GM19395 (cell line): Measurements from ENCODE around the gene KCTD16.

Experiments used
- ATAC-seq: cut with Tn5 transposase; IDR thresholded peaks from one replicate; pipeline ENCODE4 v1.9.1; 2021; ENCODE audit warnings: mild to moderate bottlenecking, moderate library complexity; ENCODE audit not compliant: unreplicated experiment

The KCTD16 gene

DNA sequence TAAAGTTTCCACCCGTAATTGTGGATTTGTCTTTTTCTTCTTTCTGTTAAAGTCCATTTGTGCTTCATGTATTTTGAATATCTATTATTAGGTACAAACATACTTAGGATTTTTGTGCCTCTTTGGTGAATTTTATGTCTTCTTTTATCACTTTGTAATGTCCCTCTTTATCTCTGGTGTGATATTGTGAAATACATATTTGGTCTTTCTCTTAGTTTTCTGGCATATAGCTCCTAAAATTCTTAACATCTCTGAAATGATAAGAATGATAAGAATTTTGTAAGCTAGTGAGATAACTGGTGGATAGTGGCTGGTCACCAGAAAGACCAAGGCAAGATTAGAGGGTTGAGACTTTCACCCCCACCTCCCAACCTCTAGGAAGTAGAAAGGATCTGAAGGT lies 111.1 kb downstream of the KCTD16 start:
- no peak for ATAC-seq

DNA sequence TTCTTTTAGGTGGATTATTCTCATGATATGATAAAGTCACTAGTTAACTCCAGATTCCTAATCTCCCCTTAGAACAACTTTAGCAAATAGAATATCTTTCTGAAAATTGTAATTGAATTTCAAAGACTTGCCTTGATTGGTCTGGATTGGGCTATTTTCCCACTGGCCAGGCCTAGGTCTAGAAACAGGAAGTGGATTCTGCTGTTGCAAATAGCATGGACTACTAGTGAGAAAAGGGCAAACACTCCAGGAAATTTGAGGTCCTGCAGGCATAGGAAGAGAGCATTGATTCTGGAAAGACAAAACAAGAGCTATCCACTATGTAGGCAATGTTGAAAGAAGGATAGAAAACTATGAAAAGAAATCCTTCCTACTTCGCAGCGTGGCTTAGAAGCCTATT lies 113.4 kb downstream of the KCTD16 start:
- ATAC-seq, result no peak

DNA sequence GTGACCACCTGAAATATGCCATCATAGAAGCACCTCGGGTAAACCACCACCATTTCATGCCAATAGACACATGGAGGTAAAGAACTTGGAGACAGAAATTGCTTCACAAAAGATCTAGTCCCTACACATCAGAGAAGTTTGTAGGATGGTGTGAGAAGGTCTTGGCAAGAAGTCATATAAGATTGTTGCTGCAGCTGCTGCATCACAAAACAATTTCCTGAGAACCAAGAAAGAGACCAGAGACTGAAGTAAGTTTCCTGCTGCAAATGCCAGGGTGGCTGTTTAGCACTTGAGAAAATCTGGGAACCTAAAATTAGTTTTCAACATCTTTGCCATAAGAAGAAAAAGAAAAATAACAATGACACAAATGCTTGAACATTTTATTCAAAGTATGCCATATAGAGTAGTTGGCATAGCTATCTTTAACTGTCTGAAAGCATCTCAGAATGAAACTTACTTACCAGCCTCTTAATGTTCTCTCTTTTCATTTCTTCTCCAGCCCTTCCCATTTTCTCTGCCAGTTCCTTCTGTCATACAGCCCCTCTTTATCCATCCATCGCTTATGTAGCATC lies 114.3 kb downstream of the KCTD16 start:
- no peak for ATAC-seq

DNA sequence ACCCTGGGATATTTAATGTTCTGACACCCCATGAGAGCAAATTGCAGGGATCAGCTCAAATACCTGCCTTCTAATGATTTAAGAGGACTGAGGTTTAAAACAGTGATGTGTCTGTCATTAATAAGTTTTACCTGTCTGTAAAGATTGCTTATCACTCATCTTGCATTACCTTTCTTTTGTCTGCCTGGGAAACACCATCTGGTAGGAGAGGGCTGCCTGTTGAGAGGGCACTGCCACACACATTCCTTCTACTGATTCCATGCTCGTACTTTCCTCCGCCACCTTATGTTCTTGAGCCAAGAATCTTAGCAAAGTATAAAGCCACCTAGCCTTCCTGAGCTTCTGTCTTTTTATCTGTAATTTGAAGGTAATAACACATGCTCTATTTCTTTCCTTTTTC lies 118.6 kb downstream of the KCTD16 start:
- ATAC-seq, result no peak

DNA sequence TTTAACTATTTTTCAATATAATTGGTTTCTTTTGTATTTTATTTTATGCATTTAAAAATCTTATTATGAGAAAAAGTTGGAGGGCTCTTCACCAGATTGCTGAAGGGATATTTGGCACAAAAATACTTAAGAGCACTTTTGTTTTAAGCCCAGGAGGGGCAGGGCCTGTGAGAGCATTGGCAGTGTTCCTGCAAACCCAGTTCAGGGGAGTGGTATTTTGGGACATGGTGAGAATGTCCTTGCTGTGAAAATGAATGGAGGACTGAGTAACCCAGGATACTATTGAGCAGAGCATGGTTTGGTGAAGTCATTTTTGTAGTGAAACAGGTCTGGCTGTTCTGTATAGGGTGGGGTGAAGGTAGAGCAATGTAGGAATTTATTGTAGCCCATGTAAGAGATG lies 121.4 kb downstream of the KCTD16 start:
- ATAC-seq, result no peak

DNA sequence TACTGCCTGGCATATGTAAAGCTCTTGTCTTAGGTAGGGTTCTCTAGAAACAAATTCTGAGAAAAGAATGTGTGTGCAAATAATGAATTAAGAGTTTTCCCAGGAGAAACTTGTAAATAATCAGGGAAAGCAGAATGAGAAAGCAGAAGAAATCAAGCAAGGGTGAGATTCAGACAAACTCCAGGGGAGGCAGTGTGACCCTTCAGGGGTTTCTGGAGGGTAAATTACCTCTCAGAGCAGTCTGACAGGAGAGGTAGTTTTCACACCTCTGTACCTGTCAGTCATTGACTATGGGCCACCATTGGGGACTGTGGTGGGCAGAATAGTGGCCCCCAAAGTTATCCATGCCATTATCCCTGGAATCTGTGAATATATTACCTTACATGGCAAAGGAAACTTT lies 124.6 kb downstream of the KCTD16 start:
- no peak for ATAC-seq

DNA sequence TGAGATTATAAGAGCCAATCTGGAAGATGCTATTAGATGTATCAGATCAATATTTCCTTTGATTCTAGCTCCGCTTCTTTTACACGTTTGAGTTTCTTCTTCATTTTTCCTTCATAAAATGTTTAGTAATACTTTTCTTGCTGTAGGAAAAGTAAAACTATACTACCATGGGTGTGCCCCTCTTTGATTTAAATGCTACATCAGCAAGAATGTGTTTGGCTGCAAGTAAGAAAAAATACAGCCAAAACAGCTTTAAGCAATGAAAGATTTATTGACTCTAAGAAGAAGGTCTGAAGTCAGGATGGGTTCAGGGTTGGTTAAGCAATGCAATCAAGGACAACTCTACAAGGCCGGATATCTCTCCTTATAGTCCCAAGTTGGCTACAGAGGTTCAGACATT lies 126.4 kb downstream of the KCTD16 start:
- no peak for ATAC-seq

DNA sequence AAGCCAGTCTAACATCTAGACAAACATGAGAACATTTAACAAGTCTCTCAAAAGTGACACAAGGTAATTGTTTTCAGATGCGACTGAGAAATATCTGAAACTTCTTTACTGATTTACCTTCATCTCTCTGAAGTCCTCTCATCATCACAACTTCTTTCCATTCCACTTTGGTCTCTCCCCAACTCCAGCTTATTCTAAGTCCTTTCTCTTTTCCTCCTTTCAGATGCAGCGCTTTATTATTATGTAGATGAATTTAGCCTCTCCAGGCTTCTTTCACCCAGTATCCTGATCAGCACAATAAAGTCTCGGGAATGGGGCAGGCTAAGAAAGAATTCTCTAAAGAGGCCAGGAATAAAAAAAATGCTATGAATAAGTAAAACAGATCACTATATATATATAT lies 128.0 kb downstream of the KCTD16 start:
- no peak for ATAC-seq

DNA sequence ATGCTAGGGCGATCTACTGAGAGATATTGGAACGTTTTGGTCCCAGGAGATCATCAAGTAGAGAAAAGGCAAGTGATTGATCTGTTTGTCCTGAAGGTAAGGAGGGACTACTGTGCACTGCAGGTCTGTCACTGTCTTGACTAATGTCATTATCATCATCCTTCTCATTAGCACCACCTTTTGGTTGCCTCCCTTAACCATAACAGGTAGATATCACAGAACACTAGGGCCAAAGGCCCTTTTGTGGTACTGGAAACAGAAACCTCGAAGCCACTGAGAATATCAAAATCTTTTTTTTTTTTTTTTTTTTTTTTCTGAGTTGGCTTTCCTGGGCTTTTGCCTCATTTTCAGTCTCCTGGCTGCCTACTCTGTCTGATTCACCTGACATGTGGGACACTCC lies 134.0 kb downstream of the KCTD16 start:
- ATAC-seq, result peak; percentile 63

DNA sequence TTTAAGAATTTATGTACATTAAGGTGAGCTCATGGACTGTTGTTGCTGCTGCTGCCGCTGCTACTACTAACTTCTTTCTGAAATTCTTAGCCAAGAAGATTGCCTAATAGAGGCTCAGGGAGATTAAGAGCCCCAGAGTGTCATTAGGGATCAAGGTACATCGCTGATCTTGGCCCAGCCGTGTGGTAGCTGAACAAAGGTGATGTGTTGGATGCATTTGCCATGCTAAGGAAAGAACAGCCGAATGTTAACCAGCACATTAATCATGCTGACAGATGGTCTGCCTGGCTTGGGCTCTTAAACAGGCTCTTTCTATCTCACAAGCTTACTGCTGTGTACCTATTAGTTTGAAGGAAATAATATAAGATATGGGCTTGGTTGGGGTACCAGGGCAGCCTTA lies 137.1 kb downstream of the KCTD16 start:
- ATAC-seq, result no peak

DNA sequence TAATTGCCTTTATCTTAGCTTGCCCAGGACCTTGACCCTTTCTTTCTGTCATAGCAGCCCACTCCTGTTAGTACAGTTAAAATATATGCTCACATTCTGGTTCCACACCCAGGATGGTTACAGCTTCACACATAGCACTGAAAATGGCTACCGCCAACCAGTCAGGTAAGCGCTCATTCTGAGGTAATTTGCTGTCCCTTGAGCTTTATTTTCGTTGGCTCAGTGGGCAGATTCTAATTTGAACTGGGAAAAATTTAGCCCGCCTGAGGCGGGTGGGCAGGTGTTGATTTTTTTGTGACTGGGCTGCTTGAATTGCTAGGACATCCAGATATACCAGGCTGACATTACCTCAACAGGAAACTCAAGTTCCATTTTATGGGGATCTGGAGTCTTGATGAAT lies 137.5 kb downstream of the KCTD16 start:
- no peak for ATAC-seq

DNA sequence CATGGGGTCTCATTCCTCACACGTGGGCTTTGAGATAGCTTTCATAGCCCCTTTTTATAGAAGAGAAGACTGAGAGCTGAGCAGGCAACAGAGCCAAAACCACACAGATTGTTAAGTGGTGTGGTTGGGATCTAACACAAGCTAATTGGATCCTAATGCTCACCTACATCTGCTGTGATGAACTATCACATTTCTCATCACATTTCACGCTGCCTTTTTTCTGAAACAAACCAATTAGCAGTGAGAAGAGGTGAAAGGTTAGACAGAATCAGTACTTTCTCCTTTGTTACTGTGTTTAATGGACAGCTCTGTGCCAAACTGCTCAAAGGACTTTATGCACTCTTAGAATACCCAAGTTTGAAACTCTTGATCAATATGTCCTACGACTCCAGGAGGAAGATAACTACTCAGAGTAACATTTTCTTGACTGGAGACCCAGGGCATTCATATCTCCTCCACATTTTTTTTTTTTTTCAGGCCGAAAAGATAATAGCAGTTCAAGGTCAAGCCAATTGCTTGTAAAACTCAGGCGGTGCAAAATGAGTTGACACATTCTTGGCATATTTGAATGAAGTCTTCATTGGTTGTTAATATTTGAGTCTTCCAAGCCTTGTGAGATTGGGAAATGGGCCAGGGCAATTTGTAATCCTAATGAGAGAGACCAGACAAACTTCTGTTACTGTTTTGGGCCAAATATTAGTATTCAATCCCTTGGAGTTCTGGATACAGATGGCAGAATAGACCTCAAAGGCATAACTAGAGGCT lies 138.4 kb downstream of the KCTD16 start:
- no peak for ATAC-seq

DNA sequence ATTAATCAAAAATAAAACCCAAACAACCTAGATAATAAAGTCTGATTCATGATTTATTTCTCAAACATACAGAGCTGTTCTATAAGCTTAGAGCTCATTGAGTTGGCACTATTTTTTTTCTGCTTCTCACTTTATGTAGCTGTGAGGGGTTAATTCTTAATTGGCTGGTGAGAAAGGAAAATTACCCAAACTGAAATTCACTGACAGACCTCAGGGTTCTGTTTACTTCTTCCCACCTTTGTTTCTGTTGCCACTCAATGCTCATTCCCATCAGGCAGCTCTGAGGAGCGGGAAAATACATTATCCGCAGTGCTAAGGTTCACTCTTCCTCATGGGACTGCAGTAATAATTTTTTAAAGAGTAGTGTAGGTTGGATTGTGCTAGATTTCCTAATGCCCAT lies 139.9 kb downstream of the KCTD16 start:
- ATAC-seq, result no peak

DNA sequence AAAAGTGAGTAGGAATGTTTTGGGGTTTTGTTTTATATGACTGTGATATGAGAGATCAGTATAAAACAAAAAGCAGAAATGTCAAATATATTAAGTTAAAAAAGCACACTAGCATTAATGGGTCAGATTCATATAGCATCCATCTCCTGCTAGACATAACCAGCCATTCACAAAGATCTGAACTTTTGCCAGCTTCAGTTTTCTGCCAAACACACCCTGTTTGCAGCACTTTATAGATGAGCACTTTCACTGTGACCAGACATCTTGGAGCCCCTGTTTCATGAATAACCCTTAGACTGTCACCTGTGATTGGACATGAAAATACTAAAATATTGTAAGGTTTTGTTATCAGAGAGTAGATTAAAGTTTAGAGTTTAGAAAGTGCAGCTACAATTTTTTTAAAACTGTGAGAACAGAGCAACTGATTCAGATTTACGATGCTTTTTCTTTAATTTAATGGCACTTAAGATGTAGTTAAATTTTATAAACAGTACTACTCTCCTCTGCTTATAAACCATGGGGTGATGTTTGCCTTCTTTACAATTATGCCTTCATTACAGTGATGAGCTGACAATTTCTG lies 142.6 kb downstream of the KCTD16 start:
- ATAC-seq, result no peak

DNA sequence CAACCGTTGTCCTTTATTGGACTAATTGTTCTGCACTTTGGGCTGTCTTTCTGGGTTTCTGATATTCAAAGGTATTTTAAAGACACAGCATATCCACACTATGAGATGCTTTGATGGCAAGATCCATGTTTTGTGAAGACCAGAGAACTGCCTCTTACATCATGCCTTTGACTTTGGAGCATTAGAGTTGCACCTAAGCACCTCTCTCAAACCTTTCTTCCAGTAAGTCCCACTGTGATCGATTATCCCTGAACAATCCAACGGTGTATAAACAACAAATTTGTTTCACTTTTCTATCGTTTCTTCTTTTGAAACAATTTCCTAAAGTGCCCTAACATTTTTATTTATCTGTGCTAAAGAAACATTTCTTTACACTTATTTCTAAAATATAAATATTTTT lies 144.4 kb downstream of the KCTD16 start:
- no peak for ATAC-seq

DNA sequence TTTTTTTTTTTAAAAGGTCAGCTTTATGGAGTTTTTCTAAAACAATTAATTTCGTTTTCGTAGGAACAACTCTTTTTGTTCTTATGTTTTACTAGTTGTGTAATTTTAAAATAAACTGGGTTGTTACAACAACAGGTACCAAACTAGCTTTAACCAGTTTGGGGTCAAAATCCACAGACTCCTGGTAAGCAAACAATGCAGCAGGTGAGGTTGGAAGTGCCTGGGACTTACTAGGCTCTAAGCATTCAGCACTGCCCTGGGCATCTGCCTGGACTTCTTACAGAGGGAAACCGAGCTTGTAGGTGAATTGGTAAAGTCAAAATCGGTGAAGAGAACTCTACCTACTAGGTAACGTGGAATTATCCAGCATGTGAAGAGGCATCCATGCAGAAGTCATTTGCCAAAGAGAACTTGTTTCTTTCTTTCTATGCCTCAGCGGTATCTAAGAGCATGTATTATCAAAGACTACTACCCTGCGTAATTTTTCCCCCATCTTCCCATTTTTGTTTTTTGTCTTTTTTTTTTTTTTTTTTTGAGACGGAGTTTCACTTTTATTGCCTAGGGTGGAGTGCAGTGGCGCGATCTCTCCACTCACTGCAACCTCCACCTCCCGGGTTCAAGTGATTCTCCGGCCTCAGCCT lies 145.4 kb downstream of the KCTD16 start:
- ATAC-seq, result no peak

DNA sequence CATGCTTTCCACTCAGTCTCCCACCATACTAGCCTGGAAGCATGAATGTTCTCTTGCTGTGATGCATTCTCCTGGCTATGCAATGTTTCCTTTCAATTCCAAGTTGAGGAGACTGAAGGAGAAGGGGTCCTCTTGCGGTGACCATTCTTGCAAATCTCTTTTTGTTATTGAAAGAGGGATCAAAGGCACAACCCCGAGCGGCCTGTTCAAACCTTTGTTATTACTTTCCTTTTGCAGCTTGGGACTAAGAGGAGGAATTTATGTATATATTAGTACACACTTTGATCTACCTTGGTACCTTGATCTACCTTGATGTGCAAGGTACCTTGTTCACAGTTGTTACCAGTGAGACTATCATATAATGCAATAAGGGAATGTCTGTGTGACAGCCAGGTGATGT lies 147.3 kb downstream of the KCTD16 start:
- no peak for ATAC-seq

DNA sequence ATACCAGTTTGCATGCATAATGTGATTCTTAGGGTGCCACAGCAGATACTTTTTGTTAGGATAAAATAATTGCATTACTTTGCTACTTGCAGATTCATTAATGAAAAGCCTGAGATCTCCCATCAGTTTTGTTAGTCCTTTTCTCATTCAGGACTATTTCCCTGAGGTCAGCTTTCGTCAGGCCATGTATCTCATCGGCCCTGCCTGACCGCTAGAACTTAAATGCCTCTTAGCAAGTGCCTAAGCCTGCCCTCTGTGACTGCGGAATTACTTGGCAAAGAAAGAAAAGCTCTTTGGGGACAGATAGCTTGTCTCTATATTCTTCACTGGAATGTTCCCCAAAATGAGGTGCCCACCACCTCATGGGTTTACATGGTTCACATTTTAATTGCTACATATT lies 147.8 kb downstream of the KCTD16 start:
- ATAC-seq, result no peak

DNA sequence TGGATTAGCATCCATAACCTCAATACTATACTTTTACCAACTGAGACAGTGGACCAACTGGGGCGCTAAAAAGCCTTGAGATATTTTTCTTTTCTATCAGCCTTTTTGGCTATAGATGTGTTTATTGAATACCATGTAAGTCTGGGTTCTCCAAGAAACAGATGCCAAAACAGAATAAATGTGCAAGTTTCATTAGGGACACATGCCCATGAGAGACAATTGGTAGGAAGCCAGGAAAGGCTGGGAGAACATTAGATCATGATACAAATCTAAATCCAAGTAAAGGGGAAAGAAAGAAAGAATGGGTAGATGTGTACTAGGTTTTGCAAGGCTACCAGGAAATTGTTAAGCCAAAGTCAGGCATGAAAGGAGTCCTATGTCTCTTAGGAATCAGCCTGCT lies 152.5 kb downstream of the KCTD16 start:
- ATAC-seq, result no peak

DNA sequence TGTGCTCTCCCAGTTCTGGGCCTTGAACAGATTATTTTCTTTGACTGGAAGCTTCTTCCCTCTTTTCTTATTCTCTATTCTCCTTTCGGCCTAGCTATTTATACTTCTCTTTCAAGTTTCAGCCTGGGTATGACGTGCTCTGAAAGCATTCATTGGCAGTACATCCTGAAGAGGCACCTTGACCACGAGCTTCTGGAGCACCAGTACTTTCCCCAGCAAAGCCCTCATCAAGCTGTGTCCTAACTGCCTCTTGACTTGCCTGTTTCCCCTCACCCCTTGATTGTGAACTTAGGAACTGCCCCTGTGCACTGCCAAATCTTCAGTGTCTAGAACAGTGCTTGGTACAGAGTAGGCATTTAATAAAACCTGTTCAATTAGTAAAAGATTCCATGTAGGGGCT lies 154.9 kb downstream of the KCTD16 start:
- ATAC-seq, result no peak

DNA sequence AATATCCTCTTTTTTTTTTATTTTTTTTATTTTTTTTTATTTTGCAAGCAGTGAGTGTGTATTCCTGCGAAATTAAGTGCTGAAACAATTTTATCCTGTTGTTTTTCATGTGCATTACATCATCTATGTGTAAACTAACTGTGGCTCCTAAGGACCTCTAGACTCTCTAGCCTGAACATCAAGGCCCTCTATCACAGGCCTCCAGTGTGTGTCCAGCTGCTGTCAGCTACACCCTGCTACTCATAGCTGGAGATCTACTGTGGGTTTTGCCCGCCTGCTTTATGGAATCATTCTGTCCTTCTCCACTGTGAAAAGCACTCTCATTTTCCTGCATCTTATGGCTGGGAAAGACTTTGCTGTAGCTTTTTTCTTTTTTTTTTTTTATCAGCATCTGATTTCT lies 157.8 kb downstream of the KCTD16 start:
- no peak for ATAC-seq

DNA sequence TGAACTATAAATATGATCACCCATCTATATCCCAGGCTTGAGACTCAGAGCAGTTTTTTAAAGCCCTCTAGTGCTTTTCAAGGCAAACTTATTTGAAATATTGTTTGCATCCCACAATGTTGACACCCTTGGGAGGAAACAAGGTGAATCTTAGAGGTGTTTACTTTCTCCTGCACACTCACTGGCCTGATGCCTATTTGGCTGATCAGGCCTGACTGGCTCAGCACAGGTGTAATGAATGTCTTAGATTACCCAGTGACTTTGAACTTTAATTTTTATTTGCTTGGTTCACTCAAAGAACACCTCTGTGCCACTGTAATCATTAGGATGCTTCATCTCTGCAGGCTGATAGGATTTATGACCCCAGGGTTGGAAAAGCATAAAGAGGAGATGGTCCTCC lies 158.3 kb downstream of the KCTD16 start:
- ATAC-seq, result no peak
